Uterus (tissue), 2 donors: ENCODE measurements around the gene RNF6.

Source experiments
- CTCF ChIP-seq, 4 experiments: fragments of 200-600 bp in 2 of 4; fragments of 450-650 bp in 2 of 4; sonication (generic) in 2 of 4; IDR thresholded peaks; one replicate each; pipeline ENCODE4 v1.5.1; 2016 to 2019; ENCODE audit warnings: antibody characterized with exemption in 4 of 4, mild to moderate bottlenecking in 2 of 4, moderate library complexity in 1 of 4
- POLR2A ChIP-seq, 2 donors: fragments of 450-650 bp; IDR thresholded peaks; one replicate each; pipeline ENCODE4 v1.6.1; 2016; ENCODE audit warnings: antibody characterized with exemption in 2 of 2, mild to moderate bottlenecking in 1 of 2, moderate library complexity in 1 of 2

GRCh38 chr13:26197298-26197697 lies 24.8 kb downstream of the RNF6 start:
- TF ChIP-seq CTCF (IDR thresholded peaks at IDR 0.05) (no peak), POLR2A (IDR thresholded peaks at IDR 0.05) (no peak)
